ENCODE measurements around the gene FAM81B.

FAM81B gene

GRCh38 chr5:95406426-95407090 is 15.4 kb downstream of the FAM81B start:
- Histone ChIP-seq H3K36me3 (no peaks in the 10 kb centered on the region), H3K27me3 (no peaks in the 10 kb centered on the region), H3K9me3 (no peaks in the 10 kb centered on the region), H3K4me3 (ENCODE audit: low read depth in 1 of 2, low read length in 1 of 2) (no peak overlapping the region), H3K27ac (no peak overlapping the region), H3K4me1 (ENCODE audit: control insufficient read depth in 1 of 2, insufficient read depth in 1 of 2, low read depth in 1 of 2, low read length in 1 of 2) (peaks cover 0 to 3% of the 10 kb centered on the region in 2 experiments)
- TF ChIP-seq CTCF (IDR thresholded peaks at IDR 0.05) = no peak

GRCh38 chr5:95410279-95410678 is 19.1 kb downstream of the FAM81B start:
- no peaks in the 10 kb centered on the region for H3K9me3 ChIP-seq
- peaks cover 0 to 8% of the 10 kb centered on the region in 2 experiments for H3K4me1 ChIP-seq (ENCODE audit: control insufficient read depth in 1 of 2, insufficient read depth in 1 of 2, low read depth in 1 of 2, low read length in 1 of 2)
- H3K4me3 ChIP-seq (ENCODE audit: low read depth in 1 of 2, low read length in 1 of 2) = no peak overlapping the region
- TF ChIP-seq CTCF (IDR thresholded peaks at IDR 0.05) = no peak
- no peaks in the 10 kb centered on the region for H3K27me3 ChIP-seq
- H3K27ac ChIP-seq = no peak overlapping the region
- no peaks in the 10 kb centered on the region for H3K36me3 ChIP-seq

GRCh38 chr5:95411474-95411873 is 20.3 kb downstream of the FAM81B start:
- no peak overlapping the region for H3K27ac ChIP-seq
- peaks cover 0 to 8% of the 10 kb centered on the region in 2 experiments for H3K4me1 ChIP-seq (ENCODE audit: control insufficient read depth in 1 of 2, insufficient read depth in 1 of 2, low read depth in 1 of 2, low read length in 1 of 2)
- H3K4me3 ChIP-seq (ENCODE audit: low read depth in 1 of 2, low read length in 1 of 2) = no peak overlapping the region
- no peak for TF ChIP-seq CTCF (IDR thresholded peaks at IDR 0.05)
- H3K27me3 ChIP-seq = no peaks in the 10 kb centered on the region
- no peaks in the 10 kb centered on the region for H3K9me3 ChIP-seq
- H3K36me3 ChIP-seq = no peaks in the 10 kb centered on the region

- Histone ChIP-seq H3K4me3 (ENCODE audit: low read depth in 1 of 2, low read length in 1 of 2) (no peak overlapping the region), H3K4me1 (ENCODE audit: control insufficient read depth in 1 of 2, insufficient read depth in 1 of 2, low read depth in 1 of 2, low read length in 1 of 2) (peaks cover 0 to 8% of the 10 kb centered on the region in 2 experiments), H3K27me3 (no peaks in the 10 kb centered on the region), H3K9me3 (no peaks in the 10 kb centered on the region), H3K27ac (no peak overlapping the region), H3K36me3 (no peaks in the 10 kb centered on the region)
- no peak for TF ChIP-seq CTCF (IDR thresholded peaks at IDR 0.05)
Measured at GRCh38 chr5:95414451-95414850, 23.3 kb downstream of the FAM81B start.

GRCh38 chr5:95417971-95418370 is 26.8 kb downstream of the FAM81B start:
- Histone ChIP-seq H3K27ac (no peak overlapping the region), H3K4me1 (ENCODE audit: control insufficient read depth in 1 of 2, insufficient read depth in 1 of 2, low read depth in 1 of 2, low read length in 1 of 2) (no peaks in the 10 kb centered on the region), H3K9me3 (no peaks in the 10 kb centered on the region), H3K4me3 (ENCODE audit: low read depth in 1 of 2, low read length in 1 of 2) (no peak overlapping the region), H3K27me3 (no peaks in the 10 kb centered on the region), H3K36me3 (no peaks in the 10 kb centered on the region)
- TF ChIP-seq CTCF (IDR thresholded peaks at IDR 0.05) = no peak
